K562 (cell line): ENCODE results near the gene RPS6KA2. TPM values are rescaled to one million over a fixed set of nuclear protein-coding genes. Genes with fewer than 3 reads are reported as not detected.

ENCODE experiments used
- ATAC-seq: fragments of 200-7000 bp; cut with Tn5 transposase; 3 replicates; pipeline ENCODE4 v1.9.1; 2020; ENCODE audit warnings: moderate library complexity
- BruUV-seq: library from RNA; stranded (reverse); fragments of 400-500 nt; replicated peaks from 2 replicates; lab custom pipeline; 2021; lab: Mats Ljungman, UMichigan
- CTCF ChIA-PET: fragments of 300-600 bp; formaldehyde crosslinking; extraction: SDS; loops from one replicate; lab custom pipeline; 2021; ENCODE audit warnings: low intra/inter-chr PET ratio; lab: Yijun Ruan, JAX
- POLR2A ChIA-PET: fragments of 300-600, 350-650 bp; sonication (Branson Sonifier 250); formaldehyde crosslinking; extraction: SDS; loops from one replicate; lab custom pipeline; 2021; ENCODE audit warnings: antibody characterized with exemption, inconsistent platforms; lab: Yijun Ruan, JAX
- DNase-seq, 4 experiments: peaks; one replicate each; pipeline versions ENCODE4 v3.0.0 to v3.0.0-alpha.2; 2011 to 2018; ENCODE audit warnings: low spot score in 3 of 4, mixed read lengths in 3 of 4; ENCODE audit errors: extremely low read depth in 1 of 4
- FAIRE-seq: peaks from 2 replicates; lab custom pipeline; 2011; peaks lifted over from hg19 to GRCh38; lab: Jason Lieb, UNC
- H2AFZ ChIP-seq: 2 replicates; pipeline ENCODE4 v1.6.0; 2011; ENCODE audit warnings: low read depth, low read length, control low read depth, inconsistent platforms
- H3K27ac ChIP-seq: fragments of 200-600 bp; 3 replicates; pipeline ENCODE4 v1.8.0; 2011; ENCODE audit warnings: low read depth, mild to moderate bottlenecking, control low read depth, inconsistent platforms, low read length, moderate library complexity, mixed read lengths; ENCODE audit errors: extremely low read depth
- H3K27me3 ChIP-seq, 2 experiments: fragments of 300-600 bp in 1 of 2; 2 replicates in 1 of 2; 3 replicates in 1 of 2; pipeline versions ENCODE4 v1.6.0 to v1.8.0; 2011; ENCODE audit warnings: inconsistent platforms in 2 of 2, low read length in 2 of 2, mild to moderate bottlenecking in 1 of 2, mixed read lengths in 1 of 2, moderate library complexity in 1 of 2; ENCODE audit not compliant: control insufficient read depth in 2 of 2, insufficient read depth in 2 of 2
- H3K36me3 ChIP-seq: fragments of 300-600 bp; 3 replicates; pipeline ENCODE4 v1.8.0; 2011; ENCODE audit warnings: mild to moderate bottlenecking, low read length, inconsistent platforms; ENCODE audit not compliant: control insufficient read depth, insufficient read depth
- H3K4me1 ChIP-seq, 2 experiments: fragments of 200-600 bp in 1 of 2; replicated peaks in 1 of 2; 2 replicates in 1 of 2; 3 replicates in 1 of 2; pipeline versions ENCODE4 v1.5.1 to v1.8.0; 2011; ENCODE audit warnings: inconsistent platforms in 2 of 2, low read length in 2 of 2, mild to moderate bottlenecking in 1 of 2, mixed read lengths in 1 of 2, moderate library complexity in 1 of 2; ENCODE audit not compliant: control insufficient read depth in 2 of 2, insufficient read depth in 2 of 2
- H3K4me2 ChIP-seq: 2 replicates; pipeline ENCODE4 v1.6.1; 2011; ENCODE audit warnings: low read length, control low read depth, inconsistent platforms, mixed read lengths; ENCODE audit not compliant: insufficient read depth
- H3K4me3 ChIP-seq: fragments of 200-600 bp; sonication (generic), shearing (Covaris generic); 2 replicates; pipeline ENCODE4 v1.5.1; 2016; ENCODE audit warnings: control low read depth, inconsistent platforms
- H3K79me2 ChIP-seq: fragments of 200-600 bp; 3 replicates; pipeline ENCODE4 v1.8.0; 2011; ENCODE audit warnings: low read length, inconsistent platforms; ENCODE audit not compliant: control insufficient read depth, insufficient read depth
- H3K9ac ChIP-seq, 2 experiments: 2 replicates each; pipeline versions ENCODE4 v1.6.0 to v1.6.1; 2011; ENCODE audit warnings: low read depth in 2 of 2, low read length in 2 of 2, control low read depth in 1 of 2, inconsistent platforms in 1 of 2, mild to moderate bottlenecking in 1 of 2, mixed read lengths in 1 of 2; ENCODE audit not compliant: insufficient read depth in 1 of 2
- H3K9me1 ChIP-seq: one replicate; pipeline ENCODE4 v1.6.0; 2011; ENCODE audit warnings: inconsistent platforms, mild to moderate bottlenecking, low read length, moderate library complexity; ENCODE audit not compliant: control insufficient read depth, insufficient read depth
- H3K9me3 ChIP-seq: replicated peaks from 2 replicates; pipeline ENCODE4 v1.5.1; 2011; ENCODE audit warnings: low read depth, low read length, inconsistent platforms; ENCODE audit not compliant: control insufficient read depth, insufficient read depth
- H4K20me1 ChIP-seq: replicated peaks from 2 replicates; pipeline ENCODE4 v1.6.1; 2011; ENCODE audit warnings: low read length, inconsistent platforms, mixed read lengths; ENCODE audit not compliant: control insufficient read depth, insufficient read depth
- CUX1 ChIP-seq: fragments of 200-800 bp; sonication (Bioruptor generic); IDR thresholded peaks from 2 replicates; pipeline ENCODE4 v1.6.1; 2016; ENCODE audit warnings: missing genetic modification characterization, missing compliant biosample characterization
- KDM2B ChIP-seq: fragments of 250-450 bp; sonication (Bioruptor Pico); IDR thresholded peaks from 2 replicates; pipeline ENCODE4 v1.8.0; 2021; ENCODE audit warnings: mild to moderate bottlenecking, moderate library complexity
- NKRF ChIP-seq: fragments of 450-650 bp; IDR thresholded peaks from 2 replicates; pipeline ENCODE4 v1.6.1; 2016; ENCODE audit warnings: borderline replicate concordance
- ZNF398 ChIP-seq: fragments of 250-450 bp; sonication (Bioruptor Pico); IDR thresholded peaks from 2 replicates; pipeline ENCODE4 v1.8.0; 2021; ENCODE audit warnings: moderate library complexity, mild to moderate bottlenecking, inconsistent platforms
- WGBS: fragments of 100-300 bp; shearing (Covaris generic); methylation state at CpG from one replicate; pipeline ENCODE4 v1.1.6; 2016; ENCODE audit warnings: low coverage, mixed read lengths; ENCODE audit not compliant: insufficient coverage; ENCODE audit errors: missing lambda C conversion rate; 5-methylcytosine and 5-hydroxymethylcytosine counted together
- in situ Hi-C: fragments of 300-500 bp; cut with MboI; formaldehyde crosslinking; loops from 4 replicates; pipeline ENCODE4 v1.15.0; 2018; ENCODE audit warnings: inconsistent platforms, mixed read lengths
- intact Hi-C: fragments of 100-400 bp; cut with micrococcal nuclease; formaldehyde crosslinking; loops from 2 replicates; pipeline ENCODE4 v1.14.2; 2022
- polyA plus RNA-seq, 8 experiments: library from polyadenylated mRNA; depleted of rRNA in 4 of 8; stranded (reverse) in 5 of 8; unstranded in 3 of 8; fragments of >200 nt; fragmentation: Nextera tagmentation in 2 of 8; fragmentation: Illumina TruSeq in 1 of 8; extraction: Ambion mirVana in 2 of 8; extraction: Trizol in 1 of 8; gene quantifications; 2 replicates each; pipeline versions ENCODE4 v1.2.1 to v1.2.3, GENCODE V29; 2011 to 2014; ENCODE audit warnings: inconsistent platforms in 1 of 8, missing spikeins in 1 of 8
- total RNA-seq, 7 experiments: library from RNA; depleted of rRNA in 6 of 7; stranded (reverse); fragments of >200 nt in 6 of 7; fragmentation: Illumina TruSeq in 2 of 7; extraction: Trizol in 2 of 7; gene quantifications; 2 replicates each; pipeline versions ENCODE4 v1.2.1 to v1.2.3, GENCODE V29; 2011 to 2021; ENCODE audit warnings: low replicate concordance in 1 of 7

The RPS6KA2 gene
- total and polyA plus RNA-seq, 9 of the 15 experiments (the other 6 are each of a cell fraction or from before 2014, with no cell fraction given): 0.29 to 1.00 (median 0.53) TPM

- in situ Hi-C loops (no loop called here), intact Hi-C loops (no loop called here)
- DNase-seq: no peak
- H3K27ac ChIP-seq: no peak overlapping the region
- H3K9ac ChIP-seq: no peak overlapping the region
- H3K9me1 ChIP-seq: no peaks in the 10 kb centered on the region
- 4% methylated on average over 3 of the region's 3 CpGs for WGBS
- no peak overlapping the region for H3K4me3 ChIP-seq
- no TSS peak for BruUV-seq
- no peak overlapping the region for H2AFZ ChIP-seq
- no peaks in the 10 kb centered on the region for H4K20me1 ChIP-seq
- H3K36me3 ChIP-seq: no peaks in the 10 kb centered on the region
- H3K27me3 ChIP-seq: peaks cover 34 to 67% of the 10 kb centered on the region in 2 experiments
- ChIA-PET CTCF (interaction anchor here (1.0 to 1.2 kb wide), 2 partner anchors 123 to 125 kb away, joined by 3 read pairs; no protein-coding TSS in a partner anchor), POLR2A (interaction anchor here (0.8 to 2.1 kb wide), 3 partner anchors 18 to 41 kb away, joined by 3 to 4 read pairs (median 3); no protein-coding TSS in a partner anchor)
- no peak for FAIRE-seq
- H3K79me2 ChIP-seq: no peaks in the 10 kb centered on the region
- no peak overlapping the region for H3K4me2 ChIP-seq
- no peaks in the 10 kb centered on the region for H3K9me3 ChIP-seq
- peaks cover 0 to 6% of the 10 kb centered on the region in 2 experiments; a peak in 1 of 5 replicates for H3K4me1 ChIP-seq
- ATAC-seq: no peak
- TF ChIP-seq CUX1 (CRISPR knock-in tag) (no peak), KDM2B (no peak), NKRF (no peak), ZNF398 (CRISPR knock-in tag) (no peak)
Observed at GRCh38 chr6:166398348-166398747, 228.7 kb downstream of the RPS6KA2 start.
